Panc1 (cell line): Measurements from ENCODE around the gene ELOB. TPM values are rescaled to one million over a fixed set of nuclear protein-coding genes. Genes with fewer than 3 reads are reported as not detected.
A peak's percentile ranks its signal among the peaks of the same experiment; 100 is the strongest.

Experiments used
- ATAC-seq: fragments of 200-7000 bp; cut with Tn5 transposase; 2 replicates; pipeline ENCODE4 v1.9.1; 2020; ENCODE audit warnings: mild to moderate bottlenecking, moderate library complexity
- BruUV-seq: library from RNA; stranded (reverse); fragments of 400-500 nt; replicated peaks from 2 replicates; lab custom pipeline; 2021; lab: Mats Ljungman, UMichigan
- CTCF ChIA-PET: fragments of 300-600 bp; sonication (Branson Sonifier 250); formaldehyde crosslinking; loops from one replicate; lab custom pipeline; 2022; ENCODE audit warnings: antibody characterized with exemption; lab: Charles Lee
- POLR2A ChIA-PET: fragments of 300-600 bp; sonication (Branson Sonifier 250); formaldehyde crosslinking; loops from one replicate; lab custom pipeline; 2022; ENCODE audit warnings: antibody characterized with exemption; lab: Charles Lee
- DNase-seq: peaks from one replicate; pipeline ENCODE4 v3.0.0-alpha.2; 2010; ENCODE audit warnings: low read depth, low spot score
- H3K27ac ChIP-seq: 2 replicates; pipeline ENCODE4 v1.5.1; 2011; ENCODE audit warnings: mild to moderate bottlenecking, low read length, inconsistent platforms
- H3K27me3 ChIP-seq: fragments of 200-500 bp; sonication (Bioruptor generic); 2 replicates; pipeline ENCODE4 v1.6.0; 2014; ENCODE audit warnings: low read length, inconsistent platforms; ENCODE audit not compliant: control insufficient read depth, insufficient read depth
- H3K36me3 ChIP-seq: fragments of 200-500 bp; sonication (Bioruptor generic); 2 replicates; pipeline ENCODE4 v1.5.1; 2014; ENCODE audit warnings: inconsistent platforms, mild to moderate bottlenecking, low read length, moderate library complexity; ENCODE audit not compliant: control insufficient read depth, insufficient read depth
- H3K4me1 ChIP-seq: 2 replicates; pipeline ENCODE4 v1.5.1; 2011; ENCODE audit warnings: inconsistent platforms, mild to moderate bottlenecking, low read length, moderate library complexity; ENCODE audit not compliant: control insufficient read depth, insufficient read depth
- H3K4me3 ChIP-seq, 2 experiments: 2 replicates each; pipeline ENCODE4 v1.5.1; 2011 to 2012; ENCODE audit warnings: low read depth in 2 of 2, low read length in 2 of 2, mild to moderate bottlenecking in 2 of 2, inconsistent platforms in 1 of 2, moderate library complexity in 1 of 2
- H3K9me3 ChIP-seq: fragments of 200-500 bp; sonication (Bioruptor generic); 2 replicates; pipeline ENCODE4 v1.5.1; 2014; ENCODE audit warnings: low read depth, mild to moderate bottlenecking, inconsistent platforms, low read length, moderate library complexity; ENCODE audit not compliant: control insufficient read depth, insufficient read depth
- POLR2AphosphoS5 ChIP-seq: IDR thresholded peaks from 2 replicates; pipeline ENCODE4 v1.6.1; 2012; ENCODE audit warnings: mild to moderate bottlenecking, low read depth, low read length, moderate library complexity
- SIN3A ChIP-seq: IDR thresholded peaks from 2 replicates; pipeline ENCODE4 v1.6.1; 2012; ENCODE audit warnings: low read depth, mild to moderate bottlenecking, low read length, moderate library complexity, borderline replicate concordance; ENCODE audit not compliant: insufficient read depth
- TCF7L2 ChIP-seq: IDR thresholded peaks from 2 replicates; pipeline ENCODE4 v1.6.1; 2011; ENCODE audit warnings: mild to moderate bottlenecking, low read depth, low read length, inconsistent platforms
- in situ Hi-C: cut with HindIII; loops from 2 replicates; pipeline ENCODE4 v1.10.0; 2016; ENCODE audit warnings: low sequenced_read_pairs, low pct_unique_long_range_greater_than_20kb
- intact Hi-C: fragments of 100-400 bp; cut with micrococcal nuclease; formaldehyde crosslinking; loops from one replicate; pipeline ENCODE4 v1.10.0; 2022; ENCODE audit not compliant: unreplicated experiment
- total RNA-seq: library from RNA; stranded (reverse); gene quantifications from one replicate; pipeline ENCODE4 v1.2.1, GENCODE V29; 2021; ENCODE audit not compliant: unreplicated experiment
- TF ChIP-seq, protein P1 (sequence below): fragments of 450-650 bp; IDR thresholded peaks from 2 replicates; pipeline ENCODE4 v1.5.1; 2017; ENCODE audit warnings: mild to moderate bottlenecking
- TF ChIP-seq, protein P2 (sequence below), 2 experiments: IDR thresholded peaks; 2 replicates each; pipeline ENCODE4 v1.6.1; 2011 to 2012; ENCODE audit warnings: low read depth in 2 of 2, control low read depth in 1 of 2, low read length in 1 of 2, mild to moderate bottlenecking in 1 of 2, moderate library complexity in 1 of 2; ENCODE audit not compliant: insufficient read depth in 1 of 2

The ELOB gene
- total RNA-seq, 1 experiment from 2014 or later: 642 TPM

GRCh38 chr16:2821487-2822157 lies 44.5 kb upstream of the ELOB start:
- ChIA-PET CTCF (no interaction called here), POLR2A (no interaction called here)
- H3K4me1 ChIP-seq: peaks cover 31% of the 10 kb centered on the region
- DNase-seq: no peak
- ATAC-seq: no peak
- H3K27ac ChIP-seq: peak overlapping the region; percentile 44; the same call in 1 of the 2 replicates
- H3K36me3 ChIP-seq: no peaks in the 10 kb centered on the region
- BruUV-seq: no TSS peak
- H3K4me3 ChIP-seq: no peak overlapping the region
- intact Hi-C loops: no loop called here
- TF ChIP-seq, protein P1, sequence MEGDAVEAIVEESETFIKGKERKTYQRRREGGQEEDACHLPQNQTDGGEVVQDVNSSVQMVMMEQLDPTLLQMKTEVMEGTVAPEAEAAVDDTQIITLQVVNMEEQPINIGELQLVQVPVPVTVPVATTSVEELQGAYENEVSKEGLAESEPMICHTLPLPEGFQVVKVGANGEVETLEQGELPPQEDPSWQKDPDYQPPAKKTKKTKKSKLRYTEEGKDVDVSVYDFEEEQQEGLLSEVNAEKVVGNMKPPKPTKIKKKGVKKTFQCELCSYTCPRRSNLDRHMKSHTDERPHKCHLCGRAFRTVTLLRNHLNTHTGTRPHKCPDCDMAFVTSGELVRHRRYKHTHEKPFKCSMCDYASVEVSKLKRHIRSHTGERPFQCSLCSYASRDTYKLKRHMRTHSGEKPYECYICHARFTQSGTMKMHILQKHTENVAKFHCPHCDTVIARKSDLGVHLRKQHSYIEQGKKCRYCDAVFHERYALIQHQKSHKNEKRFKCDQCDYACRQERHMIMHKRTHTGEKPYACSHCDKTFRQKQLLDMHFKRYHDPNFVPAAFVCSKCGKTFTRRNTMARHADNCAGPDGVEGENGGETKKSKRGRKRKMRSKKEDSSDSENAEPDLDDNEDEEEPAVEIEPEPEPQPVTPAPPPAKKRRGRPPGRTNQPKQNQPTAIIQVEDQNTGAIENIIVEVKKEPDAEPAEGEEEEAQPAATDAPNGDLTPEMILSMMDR: no peak
- TF ChIP-seq TCF7L2: no peak
- TF ChIP-seq SIN3A: no peak
- no peak for TF ChIP-seq POLR2AphosphoS5
- TF ChIP-seq, protein P2, sequence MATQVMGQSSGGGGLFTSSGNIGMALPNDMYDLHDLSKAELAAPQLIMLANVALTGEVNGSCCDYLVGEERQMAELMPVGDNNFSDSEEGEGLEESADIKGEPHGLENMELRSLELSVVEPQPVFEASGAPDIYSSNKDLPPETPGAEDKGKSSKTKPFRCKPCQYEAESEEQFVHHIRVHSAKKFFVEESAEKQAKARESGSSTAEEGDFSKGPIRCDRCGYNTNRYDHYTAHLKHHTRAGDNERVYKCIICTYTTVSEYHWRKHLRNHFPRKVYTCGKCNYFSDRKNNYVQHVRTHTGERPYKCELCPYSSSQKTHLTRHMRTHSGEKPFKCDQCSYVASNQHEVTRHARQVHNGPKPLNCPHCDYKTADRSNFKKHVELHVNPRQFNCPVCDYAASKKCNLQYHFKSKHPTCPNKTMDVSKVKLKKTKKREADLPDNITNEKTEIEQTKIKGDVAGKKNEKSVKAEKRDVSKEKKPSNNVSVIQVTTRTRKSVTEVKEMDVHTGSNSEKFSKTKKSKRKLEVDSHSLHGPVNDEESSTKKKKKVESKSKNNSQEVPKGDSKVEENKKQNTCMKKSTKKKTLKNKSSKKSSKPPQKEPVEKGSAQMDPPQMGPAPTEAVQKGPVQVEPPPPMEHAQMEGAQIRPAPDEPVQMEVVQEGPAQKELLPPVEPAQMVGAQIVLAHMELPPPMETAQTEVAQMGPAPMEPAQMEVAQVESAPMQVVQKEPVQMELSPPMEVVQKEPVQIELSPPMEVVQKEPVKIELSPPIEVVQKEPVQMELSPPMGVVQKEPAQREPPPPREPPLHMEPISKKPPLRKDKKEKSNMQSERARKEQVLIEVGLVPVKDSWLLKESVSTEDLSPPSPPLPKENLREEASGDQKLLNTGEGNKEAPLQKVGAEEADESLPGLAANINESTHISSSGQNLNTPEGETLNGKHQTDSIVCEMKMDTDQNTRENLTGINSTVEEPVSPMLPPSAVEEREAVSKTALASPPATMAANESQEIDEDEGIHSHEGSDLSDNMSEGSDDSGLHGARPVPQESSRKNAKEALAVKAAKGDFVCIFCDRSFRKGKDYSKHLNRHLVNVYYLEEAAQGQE (IDR thresholded peaks at IDR 0.05; ENCODE audit: insufficient read depth in 1 of 2, low read depth in 2 of 2, low read length in 1 of 2): no peak
- H3K9me3 ChIP-seq: no peaks in the 10 kb centered on the region
- in situ Hi-C loops: no loop called here
- H3K27me3 ChIP-seq: no peaks in the 10 kb centered on the region

GRCh38 chr16:2820836-2821486 lies 43.9 kb upstream of the ELOB start:
- POLR2A ChIA-PET: interaction anchor here (0.6 kb wide), 1 partner anchor 104 kb away, joined by 3 read pairs; no protein-coding TSS in a partner anchor
- no peaks in the 10 kb centered on the region for H3K27me3 ChIP-seq

More at GRCh38 chr16:2820836-2821486, 43.9 kb upstream of the ELOB start:
- Histone ChIP-seq H3K36me3 (no peaks in the 10 kb centered on the region), H3K4me1 (peaks cover 31% of the 10 kb centered on the region), H3K4me3 (no peak overlapping the region), H3K27ac (0 out of 2 replicates have a peak overlapping the region, but pooled peaks have one; percentile 44), H3K9me3 (no peaks in the 10 kb centered on the region)
- CTCF ChIA-PET: no interaction called here
- in situ Hi-C loops (no loop called here), intact Hi-C loops (no loop called here)
- DNase-seq (no peak), ATAC-seq (no peak)
- TF ChIP-seq TCF7L2: no peak
- TF ChIP-seq POLR2AphosphoS5: no peak
- TF ChIP-seq, protein P1: no peak
- no peak for TF ChIP-seq SIN3A
- TF ChIP-seq, protein P2 (IDR thresholded peaks at IDR 0.05; ENCODE audit: insufficient read depth in 1 of 2, low read depth in 2 of 2, low read length in 1 of 2): no peak
- BruUV-seq: no TSS peak
